GM23338 (cell line): ENCODE data around the gene PIGS.
"Not testable (repeated sequence)": the region's sequence is repeated elsewhere in the genome, so short reads cannot be mapped to it uniquely, and the experiment has no call there.

ENCODE experiments used
- CREB1 ChIP-seq: fragments of 250-450 bp; sonication (Bioruptor Pico); IDR thresholded peaks from 2 replicates; pipeline ENCODE4 v1.5.0; 2020; ENCODE audit warnings: low read depth, mild to moderate bottlenecking, moderate library complexity
- CTCF ChIP-seq, 2 experiments: fragments of 200-600 bp in 1 of 2; sonication (generic) in 1 of 2; conservative IDR thresholded peaks; 2 replicates each; pipeline versions ENCODE4 v1.5.1 to v1.6.1; 2016 to 2017; ENCODE audit warnings: antibody characterized with exemption in 2 of 2, low read depth in 2 of 2, mild to moderate bottlenecking in 2 of 2, moderate library complexity in 1 of 2
- EZH2 ChIP-seq: fragments of 200-600 bp; sonication (generic); IDR thresholded peaks from one replicate; pipeline ENCODE4 v1.8.0; 2017; ENCODE audit warnings: antibody characterized with exemption, mild to moderate bottlenecking, low read depth; ENCODE audit not compliant: unreplicated experiment
- POLR2AphosphoS5 ChIP-seq: IDR thresholded peaks from 2 replicates; pipeline ENCODE4 v1.6.1; 2016; ENCODE audit warnings: antibody characterized with exemption, low read depth
- REST ChIP-seq: IDR thresholded peaks from one replicate; pipeline ENCODE4 v1.6.1; 2018; ENCODE audit warnings: antibody characterized with exemption; ENCODE audit not compliant: unreplicated experiment
- ZNF114 ChIP-seq: fragments of 250-450 bp; sonication (Bioruptor Pico); IDR thresholded peaks from 2 replicates; pipeline ENCODE4 v1.5.0; 2020; ENCODE audit warnings: mild to moderate bottlenecking, moderate library complexity

GRCh38 chr17:28576016-28576415, 4.7 kb upstream of the PIGS start:
- not testable (repeated sequence) for TF ChIP-seq POLR2AphosphoS5; CTCF (conservative IDR thresholded peaks at IDR 0.05; ENCODE audit: low read depth in 2 of 2); EZH2; REST; CREB1; ZNF114
